Ascending aorta (tissue), 2 donors: Measurements from ENCODE around the gene ZBED1. TPM values are rescaled to one million over a fixed set of nuclear protein-coding genes. Genes with fewer than 3 reads are reported as not detected.
"Not testable (repeated sequence)": the region's sequence is repeated elsewhere in the genome, so short reads cannot be mapped to it uniquely, and the experiment has no call there.

Experiments used
- DNase-seq, 2 donors: peaks; one replicate each; pipeline ENCODE4 v3.0.0-alpha.2; 2019; ENCODE audit warnings: low spot score in 2 of 2
- H3K27ac ChIP-seq, 2 donors: fragments of 200-600 bp; sonication (generic); one replicate each; pipeline ENCODE4 v1.5.1; 2016 to 2017; ENCODE audit warnings: mild to moderate bottlenecking in 1 of 2
- H3K27me3 ChIP-seq: fragments of 200-600 bp; sonication (generic); one replicate; pipeline ENCODE4 v1.5.1; 2017
- H3K36me3 ChIP-seq, 2 donors: fragments of 200-600 bp; sonication (generic); one replicate each; pipeline ENCODE4 v1.5.1; 2016
- H3K4me1 ChIP-seq, 2 donors: fragments of 200-600 bp; sonication (generic); one replicate each; pipeline ENCODE4 v1.5.1; 2016 to 2017; ENCODE audit warnings: mild to moderate bottlenecking in 1 of 2
- H3K4me3 ChIP-seq, 2 donors: fragments of 200-600 bp; sonication (generic); one replicate each; pipeline ENCODE4 v1.5.1; 2016 to 2017; ENCODE audit warnings: mild to moderate bottlenecking in 1 of 2
- H3K9me3 ChIP-seq, 2 donors: fragments of 200-600 bp; sonication (generic); one replicate each; pipeline ENCODE4 v1.5.1; 2016
- CTCF ChIP-seq, 3 experiments: fragments of 200-600 bp in 2 of 3; fragments of 450-650 bp in 1 of 3; sonication (generic) in 2 of 3; IDR thresholded peaks; one replicate each; pipeline ENCODE4 v1.5.1; 2016 to 2019; ENCODE audit warnings: antibody characterized with exemption in 3 of 3, mild to moderate bottlenecking in 1 of 3, moderate library complexity in 1 of 3
- intact Hi-C: fragments of 100-400 bp; cut with DNase I; formaldehyde crosslinking; loops from one replicate; pipeline ENCODE4 v1.15.1; 2023
- total RNA-seq: library from RNA; depleted of rRNA; stranded (reverse); fragments of >200 nt; gene quantifications from one replicate; pipeline ENCODE4 v1.1.0, GENCODE V29; 2016

The ZBED1 gene
- total RNA-seq, 1 donor from 2014 or later: 34.6 TPM

DNA sequence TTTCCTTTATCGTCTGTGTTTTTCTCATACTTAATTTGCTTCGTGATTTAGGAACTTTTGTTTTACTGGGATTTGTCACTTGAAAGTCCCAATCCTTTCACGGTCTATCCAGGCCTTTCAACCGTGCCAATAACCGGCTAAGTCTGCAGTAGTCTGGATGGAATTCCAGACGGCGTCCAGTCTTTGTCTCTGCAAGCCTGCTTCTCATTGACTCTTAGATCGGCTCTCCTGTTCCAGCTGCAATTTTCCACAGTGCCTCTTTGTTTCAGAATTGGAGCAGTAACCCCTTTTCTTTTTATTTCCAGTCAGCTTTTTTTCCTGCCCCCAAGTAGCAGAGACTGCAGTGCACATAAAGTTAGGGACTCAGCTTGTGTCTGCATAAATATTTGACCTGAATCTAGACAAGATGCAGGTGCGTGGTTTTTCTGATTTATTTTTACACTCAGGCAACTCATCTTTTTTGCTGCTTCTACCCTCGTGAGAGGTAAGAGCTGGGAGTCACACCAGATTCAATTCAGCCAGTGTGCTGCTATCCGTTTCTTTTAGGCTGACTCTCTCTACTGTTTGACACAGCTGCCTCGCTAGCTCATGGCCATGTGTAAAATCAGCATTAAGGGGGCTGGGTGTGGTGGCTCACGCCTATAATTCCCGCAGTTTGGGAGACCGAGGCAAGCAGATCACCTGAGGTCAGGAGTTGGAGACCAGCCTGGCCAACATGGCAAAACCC is 37.4 kb upstream of the ZBED1 start:
- DNase-seq: no peak
- Histone ChIP-seq H3K4me3 (no peak overlapping the region), H3K27ac (no peak overlapping the region), H3K4me1 (no peaks in the 10 kb centered on the region), H3K9me3 (no peaks in the 10 kb centered on the region), H3K27me3 (no peaks in the 10 kb centered on the region), H3K36me3 (no peaks in the 10 kb centered on the region)
- no peak for TF ChIP-seq CTCF (IDR thresholded peaks at IDR 0.05)
- intact Hi-C loops: no loop called here

- DNase-seq: no peak
Measured at GRCh38 chrX:2536974-2537373, 36.2 kb upstream of the ZBED1 start.

GRCh38 chrX:2536141-2536540 is 35.4 kb upstream of the ZBED1 start:
- Histone ChIP-seq H3K36me3 (no peaks in the 10 kb centered on the region), H3K4me3 (no peak overlapping the region), H3K4me1 (no peaks in the 10 kb centered on the region), H3K27me3 (no peaks in the 10 kb centered on the region), H3K27ac (no peak overlapping the region), H3K9me3 (no peaks in the 10 kb centered on the region)
- TF ChIP-seq CTCF (IDR thresholded peaks at IDR 0.05): no peak
- no peak for DNase-seq
- intact Hi-C loops: no loop called here

More at GRCh38 chrX:2536974-2537373, 36.2 kb upstream of the ZBED1 start:
- no peak overlapping the region for H3K27ac ChIP-seq
- H3K4me1 ChIP-seq: no peaks in the 10 kb centered on the region
- no peak overlapping the region for H3K4me3 ChIP-seq
- intact Hi-C loops: no loop called here
- H3K27me3 ChIP-seq: no peaks in the 10 kb centered on the region
- TF ChIP-seq CTCF (IDR thresholded peaks at IDR 0.05): no peak
- H3K36me3 ChIP-seq: no peaks in the 10 kb centered on the region
- no peaks in the 10 kb centered on the region for H3K9me3 ChIP-seq

- intact Hi-C loops, DNase-seq, H3K9me3 ChIP-seq, H3K27me3 ChIP-seq, H3K4me1 ChIP-seq, H3K36me3 ChIP-seq, H3K4me3 ChIP-seq, H3K27ac ChIP-seq: not testable (repeated sequence)
Measured at GRCh38 chrX:2534261-2535021, 33.7 kb upstream of the ZBED1 start.

GRCh38 chrX:2533424-2533823 is 32.6 kb upstream of the ZBED1 start:
- TF ChIP-seq CTCF (IDR thresholded peaks at IDR 0.05): no peak
- intact Hi-C loops: no loop called here
- Histone ChIP-seq H3K4me3 (no peak overlapping the region), H3K27me3 (no peaks in the 10 kb centered on the region), H3K27ac (no peak overlapping the region), H3K9me3 (no peaks in the 10 kb centered on the region), H3K36me3 (no peaks in the 10 kb centered on the region), H3K4me1 (no peaks in the 10 kb centered on the region)
- no peak for DNase-seq

DNA sequence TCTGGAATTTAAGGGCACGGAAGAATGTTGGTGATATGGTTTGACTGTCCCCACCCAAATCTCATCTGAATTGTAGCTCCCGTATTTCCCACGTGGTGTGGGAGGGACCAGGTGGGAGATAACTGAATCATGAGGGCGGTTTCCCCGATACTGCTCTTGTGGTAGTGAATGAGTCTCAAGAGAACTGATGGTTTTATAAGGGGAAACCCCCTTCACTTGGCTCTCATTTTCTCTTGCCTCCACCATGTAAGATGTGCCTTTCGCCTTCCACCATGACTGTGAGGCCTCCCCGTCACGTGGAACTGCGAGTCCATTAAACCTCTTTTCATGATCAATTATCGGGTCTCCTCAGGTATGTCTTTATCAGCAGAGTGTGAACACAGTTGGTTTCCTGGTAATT is 25.6 kb upstream of the ZBED1 start:
- intact Hi-C loops: no loop called here
- no peak for TF ChIP-seq CTCF (IDR thresholded peaks at IDR 0.05)
- no peaks in the 10 kb centered on the region for H3K4me1 ChIP-seq
- DNase-seq: no peak
- H3K27ac ChIP-seq: no peak overlapping the region
- no peak overlapping the region for H3K4me3 ChIP-seq
- no peaks in the 10 kb centered on the region for H3K36me3 ChIP-seq
- no peaks in the 10 kb centered on the region for H3K9me3 ChIP-seq
- no peaks in the 10 kb centered on the region for H3K27me3 ChIP-seq
